HFF-Myc (cell line): ENCODE measurements around the gene TNXB.

Experiments
- DNase-seq: peaks from one replicate; pipeline ENCODE4 v3.0.0-alpha.2; 2011; ENCODE audit warnings: low read depth; ENCODE audit errors: extremely low read depth
- H3K4me3 ChIP-seq: replicated peaks from 2 replicates; pipeline ENCODE4 v1.5.1; 2011; ENCODE audit warnings: low read depth, mild to moderate bottlenecking, control low read depth, low read length
- CTCF ChIP-seq: IDR thresholded peaks from 2 replicates; pipeline ENCODE4 v1.5.1; 2012; ENCODE audit warnings: mild to moderate bottlenecking, low read depth, low read length, control low read depth; ENCODE audit errors: missing control alignments

TNXB gene, protein sequence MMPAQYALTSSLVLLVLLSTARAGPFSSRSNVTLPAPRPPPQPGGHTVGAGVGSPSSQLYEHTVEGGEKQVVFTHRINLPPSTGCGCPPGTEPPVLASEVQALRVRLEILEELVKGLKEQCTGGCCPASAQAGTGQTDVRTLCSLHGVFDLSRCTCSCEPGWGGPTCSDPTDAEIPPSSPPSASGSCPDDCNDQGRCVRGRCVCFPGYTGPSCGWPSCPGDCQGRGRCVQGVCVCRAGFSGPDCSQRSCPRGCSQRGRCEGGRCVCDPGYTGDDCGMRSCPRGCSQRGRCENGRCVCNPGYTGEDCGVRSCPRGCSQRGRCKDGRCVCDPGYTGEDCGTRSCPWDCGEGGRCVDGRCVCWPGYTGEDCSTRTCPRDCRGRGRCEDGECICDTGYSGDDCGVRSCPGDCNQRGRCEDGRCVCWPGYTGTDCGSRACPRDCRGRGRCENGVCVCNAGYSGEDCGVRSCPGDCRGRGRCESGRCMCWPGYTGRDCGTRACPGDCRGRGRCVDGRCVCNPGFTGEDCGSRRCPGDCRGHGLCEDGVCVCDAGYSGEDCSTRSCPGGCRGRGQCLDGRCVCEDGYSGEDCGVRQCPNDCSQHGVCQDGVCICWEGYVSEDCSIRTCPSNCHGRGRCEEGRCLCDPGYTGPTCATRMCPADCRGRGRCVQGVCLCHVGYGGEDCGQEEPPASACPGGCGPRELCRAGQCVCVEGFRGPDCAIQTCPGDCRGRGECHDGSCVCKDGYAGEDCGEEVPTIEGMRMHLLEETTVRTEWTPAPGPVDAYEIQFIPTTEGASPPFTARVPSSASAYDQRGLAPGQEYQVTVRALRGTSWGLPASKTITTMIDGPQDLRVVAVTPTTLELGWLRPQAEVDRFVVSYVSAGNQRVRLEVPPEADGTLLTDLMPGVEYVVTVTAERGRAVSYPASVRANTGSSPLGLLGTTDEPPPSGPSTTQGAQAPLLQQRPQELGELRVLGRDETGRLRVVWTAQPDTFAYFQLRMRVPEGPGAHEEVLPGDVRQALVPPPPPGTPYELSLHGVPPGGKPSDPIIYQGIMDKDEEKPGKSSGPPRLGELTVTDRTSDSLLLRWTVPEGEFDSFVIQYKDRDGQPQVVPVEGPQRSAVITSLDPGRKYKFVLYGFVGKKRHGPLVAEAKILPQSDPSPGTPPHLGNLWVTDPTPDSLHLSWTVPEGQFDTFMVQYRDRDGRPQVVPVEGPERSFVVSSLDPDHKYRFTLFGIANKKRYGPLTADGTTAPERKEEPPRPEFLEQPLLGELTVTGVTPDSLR (N-terminal part only)

DNA sequence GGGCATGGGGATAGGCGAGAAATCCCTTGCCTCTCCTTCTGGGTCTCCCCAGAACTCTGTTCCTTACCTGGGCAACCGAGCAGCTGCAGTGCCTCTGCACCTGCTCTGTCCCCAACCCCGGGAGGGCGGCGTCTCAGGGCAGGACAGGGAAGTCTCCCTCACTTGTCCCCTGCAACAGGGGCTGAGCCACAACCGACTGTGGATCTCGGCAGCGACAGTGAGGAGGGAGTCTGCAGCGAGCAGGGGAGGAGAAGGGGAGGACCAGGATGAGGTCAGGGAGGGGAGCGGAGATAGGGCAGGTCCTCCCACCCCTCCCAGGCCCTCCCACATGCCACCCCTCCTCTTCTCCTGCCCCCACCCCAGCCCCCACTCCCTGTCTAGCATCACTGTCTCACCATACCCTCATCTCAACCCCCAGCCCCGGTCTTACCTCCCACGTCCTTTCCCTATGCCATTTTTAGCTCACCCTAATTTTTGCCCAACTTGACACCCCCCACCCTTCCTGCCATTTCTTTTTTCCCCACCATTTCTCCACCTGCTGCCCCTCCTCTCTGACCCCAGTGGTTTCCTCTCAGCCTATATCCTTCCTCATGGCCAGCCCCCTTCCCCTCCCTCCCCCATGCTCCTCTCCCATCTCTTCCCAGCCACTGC, at the start of gene TNXB:
Gene TNXB (minus strand): TSS at position 225 of the 651 bp plus-strand sequence. CDS start 11,140 bp downstream, outside the sequence.
- no peak for DNase-seq
- H3K4me3 ChIP-seq, result no peak within 1 kb of the TSS
- TF ChIP-seq CTCF, result no peak

- DNase-seq, result no peak
- H3K4me3 ChIP-seq, result no peak overlapping the region
- no peak for TF ChIP-seq CTCF
Measured at GRCh38 chr6:32158052-32158451, 48.9 kb upstream of the TNXB start.

DNA sequence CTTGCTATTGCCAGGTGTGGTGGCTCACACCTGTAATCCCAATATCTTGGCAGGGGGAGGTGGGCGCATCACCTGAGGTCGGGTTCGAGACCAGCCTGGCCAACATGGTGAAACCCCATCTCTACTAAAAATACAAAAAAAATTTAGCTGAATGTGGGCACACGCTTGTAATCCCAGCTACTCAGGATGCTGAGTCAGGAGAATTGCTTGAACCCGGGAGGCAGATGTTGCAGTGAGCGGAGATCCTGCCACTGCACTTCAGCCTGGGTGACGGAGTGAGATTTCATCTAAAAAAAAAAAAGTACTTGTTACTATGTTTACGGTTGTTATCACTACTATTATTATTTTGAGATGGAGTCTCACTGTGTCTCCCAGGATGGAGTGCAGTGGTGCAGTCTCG, 47.8 kb upstream of the TNXB start:
- DNase-seq, result no peak
- TF ChIP-seq CTCF, result no peak
- no peak overlapping the region for H3K4me3 ChIP-seq

GRCh38 chr6:32154514-32155161, 45.5 kb upstream of the TNXB start:
- TF ChIP-seq CTCF, result peak; percentile 47
- peak overlapping the region; percentile 96 for H3K4me3 ChIP-seq
- DNase-seq, result no peak

DNA sequence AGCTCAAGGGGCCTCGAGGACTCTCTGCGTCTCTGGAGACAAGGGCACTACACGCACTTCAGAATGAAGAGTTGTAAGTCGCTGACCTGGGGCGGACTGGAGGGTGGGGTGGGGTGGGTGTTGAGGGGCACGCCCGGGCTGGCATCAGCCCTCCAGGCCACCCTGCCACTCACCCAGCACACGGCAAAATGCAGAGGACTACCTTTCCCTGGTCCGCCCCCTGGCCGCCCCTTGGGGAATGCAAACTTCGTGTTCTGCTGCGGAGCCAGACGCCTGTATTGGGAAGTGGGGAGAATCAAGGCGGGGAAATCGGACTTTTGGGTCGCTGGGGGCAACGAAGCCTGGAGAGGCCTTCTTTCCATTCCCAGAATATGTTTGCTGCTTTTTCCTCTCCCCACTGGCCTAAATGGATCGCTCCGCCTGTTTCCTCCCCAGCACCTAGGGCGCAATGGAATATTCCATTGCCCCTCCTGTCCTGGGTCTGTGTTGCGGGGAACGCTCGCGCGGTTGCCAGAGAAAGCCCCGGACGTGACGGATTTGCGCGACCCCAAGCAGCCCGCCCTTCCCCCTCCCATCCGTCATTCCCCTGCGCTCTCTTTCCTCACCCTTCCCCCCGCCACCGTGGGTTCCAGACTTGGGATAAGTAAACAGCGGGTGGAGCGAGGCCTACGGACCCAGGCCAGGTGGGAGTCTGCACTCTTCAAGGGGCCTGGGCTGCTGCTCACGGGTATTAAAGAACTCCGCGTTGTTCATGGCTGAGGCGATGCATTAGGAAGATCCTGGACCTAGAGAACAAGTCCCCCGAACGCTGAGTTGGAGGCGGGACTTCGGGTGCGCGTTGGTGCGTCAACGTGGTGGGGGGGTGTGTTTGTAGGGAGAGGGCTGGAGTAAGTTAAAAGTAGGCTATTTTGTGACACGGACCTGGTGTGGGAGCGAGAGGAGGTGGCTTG, 44.7 kb upstream of the TNXB start, which contains the start of gene PPT2:
Gene PPT2 (plus strand): TSS at position 578 of the 950 bp plus-strand sequence. CDS start 454 bp downstream, outside the sequence.
- peak; percentile 22 for TF ChIP-seq CTCF
- peak; percentile 75 for DNase-seq
- H3K4me3 ChIP-seq, result peak within 1 kb of the TSS; percentile 96
